Measurements from ENCODE around the gene TARDBP. TPM values are rescaled to one million over a fixed set of nuclear protein-coding genes. Genes with fewer than 3 reads are reported as not detected.
A peak's percentile ranks its signal among the peaks of the same experiment; 100 is the strongest.

The TARDBP gene
- total RNA-seq, 3 donors from 2014 or later (not counting 1 experiment from before 2014, with no cell fraction given) = 148 to 171 (median 161) TPM

DNA sequence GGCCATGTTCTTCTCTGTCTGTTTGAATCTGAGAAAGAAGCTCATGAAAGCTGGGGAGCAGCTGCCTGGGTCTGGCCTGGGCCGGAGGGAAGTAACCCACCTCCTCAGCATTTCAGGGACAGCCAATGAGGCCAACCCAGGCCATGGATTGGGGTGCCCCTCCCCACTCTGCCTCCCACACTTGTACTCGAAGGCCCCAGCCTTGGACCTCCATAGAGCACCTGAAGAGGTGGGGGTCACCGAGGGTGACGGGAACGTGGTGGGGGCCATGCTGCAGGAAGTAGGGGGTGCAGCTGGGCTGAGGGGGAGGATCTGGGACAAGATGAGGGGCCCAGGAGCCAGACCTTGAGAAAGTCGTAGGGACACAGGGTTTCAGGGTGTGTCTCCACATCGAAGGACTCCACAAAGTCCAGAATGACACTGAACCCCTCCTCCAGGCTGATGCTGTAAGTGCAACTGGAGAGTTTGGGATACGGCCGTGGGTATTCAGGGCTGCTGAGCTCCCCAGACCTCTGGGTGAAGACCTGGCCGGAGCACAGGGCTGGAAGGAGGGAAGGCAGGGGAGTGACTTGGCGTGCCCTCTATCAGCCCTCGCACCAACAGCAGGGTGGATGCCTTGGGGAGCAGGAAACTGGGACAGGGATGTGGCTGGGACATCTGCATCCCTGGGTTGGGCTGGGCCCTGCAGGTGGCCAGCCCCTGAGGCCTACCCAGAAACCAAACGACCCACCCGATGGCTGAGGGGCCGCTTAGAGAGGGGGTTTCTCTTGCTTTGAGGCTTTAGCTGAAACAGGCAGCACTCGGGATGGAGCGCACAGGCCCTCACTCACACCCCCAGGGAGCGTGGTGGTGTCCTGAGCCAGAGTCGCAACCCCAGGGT is 30.8 kb downstream of the TARDBP start:
- no peak for ATAC-seq
- H3K4me1 ChIP-seq (ENCODE audit: control insufficient read depth, insufficient read depth, low read length) = no peaks in the 10 kb centered on the region
- WGBS (ENCODE audit: insufficient coverage) = 82% methylated on average over 19 of the region's 19 CpGs

DNA sequence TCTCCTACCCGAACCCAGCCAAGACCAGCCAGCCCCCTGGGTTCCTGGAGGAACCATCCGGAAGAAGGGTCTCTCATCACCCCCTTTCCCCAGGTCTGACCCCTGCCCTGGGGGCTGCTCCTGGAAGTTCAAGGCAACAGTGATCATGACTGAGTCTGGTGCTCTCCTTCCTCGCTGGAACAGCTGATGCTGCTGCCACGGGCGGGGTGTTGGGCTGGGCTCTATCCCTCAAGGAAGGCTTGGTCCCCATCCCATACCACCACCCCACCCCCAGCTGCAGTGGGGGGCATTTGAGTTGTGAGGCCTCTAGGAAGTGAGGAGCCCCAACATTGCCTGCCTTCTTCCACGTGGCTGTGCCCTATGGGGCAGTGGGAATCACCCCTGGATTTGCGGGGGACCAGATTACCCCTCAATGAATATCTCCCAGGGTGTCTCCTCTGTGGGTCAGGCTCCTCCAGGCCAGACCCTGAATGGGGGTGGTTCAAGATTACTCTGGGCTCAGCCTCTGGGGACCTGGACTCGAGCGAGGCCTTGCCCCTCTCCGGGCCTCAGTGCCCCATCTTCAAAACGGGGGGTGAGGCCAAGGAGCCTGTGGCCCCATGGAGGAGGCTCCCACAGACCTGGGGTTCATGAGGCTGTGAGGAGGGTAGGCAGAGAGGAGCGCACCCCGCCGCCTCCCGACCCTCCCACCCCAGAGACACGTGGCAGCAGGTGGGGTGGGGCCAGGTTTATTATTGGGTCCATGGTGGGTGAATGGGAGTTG is 31.8 kb downstream of the TARDBP start:
- TF ChIP-seq, protein P1, sequence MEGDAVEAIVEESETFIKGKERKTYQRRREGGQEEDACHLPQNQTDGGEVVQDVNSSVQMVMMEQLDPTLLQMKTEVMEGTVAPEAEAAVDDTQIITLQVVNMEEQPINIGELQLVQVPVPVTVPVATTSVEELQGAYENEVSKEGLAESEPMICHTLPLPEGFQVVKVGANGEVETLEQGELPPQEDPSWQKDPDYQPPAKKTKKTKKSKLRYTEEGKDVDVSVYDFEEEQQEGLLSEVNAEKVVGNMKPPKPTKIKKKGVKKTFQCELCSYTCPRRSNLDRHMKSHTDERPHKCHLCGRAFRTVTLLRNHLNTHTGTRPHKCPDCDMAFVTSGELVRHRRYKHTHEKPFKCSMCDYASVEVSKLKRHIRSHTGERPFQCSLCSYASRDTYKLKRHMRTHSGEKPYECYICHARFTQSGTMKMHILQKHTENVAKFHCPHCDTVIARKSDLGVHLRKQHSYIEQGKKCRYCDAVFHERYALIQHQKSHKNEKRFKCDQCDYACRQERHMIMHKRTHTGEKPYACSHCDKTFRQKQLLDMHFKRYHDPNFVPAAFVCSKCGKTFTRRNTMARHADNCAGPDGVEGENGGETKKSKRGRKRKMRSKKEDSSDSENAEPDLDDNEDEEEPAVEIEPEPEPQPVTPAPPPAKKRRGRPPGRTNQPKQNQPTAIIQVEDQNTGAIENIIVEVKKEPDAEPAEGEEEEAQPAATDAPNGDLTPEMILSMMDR (IDR thresholded peaks at IDR 0.05) = no peak
- Histone ChIP-seq H3K4me3 (ENCODE audit: low read length) (no peak overlapping the region), H3K36me3 (ENCODE audit: control insufficient read depth, insufficient read depth, low read length) (no peaks in the 10 kb centered on the region), H3K27ac (ENCODE audit: low read length) (no peak overlapping the region), H3K27me3 (ENCODE audit: control insufficient read depth, insufficient read depth, low read length) (no peaks in the 10 kb centered on the region), H3K4me1 (ENCODE audit: control insufficient read depth, insufficient read depth, low read length) (no peaks in the 10 kb centered on the region), H3K9me3 (ENCODE audit: control insufficient read depth, insufficient read depth, low read length) (no peaks in the 10 kb centered on the region)
- Mint-ChIP-seq H3K27ac (no peak overlapping the region), H3K4me3 (no peak overlapping the region), H3K27me3 (ENCODE audit: low read depth in 2 of 2) (no peaks in the 10 kb centered on the region), H3K9me3 (no peaks in the 10 kb centered on the region), H3K36me3 (no peaks in the 10 kb centered on the region), H3K4me1 (no peaks in the 10 kb centered on the region)
- 82% methylated on average over 16 of the region's 16 CpGs for WGBS (ENCODE audit: insufficient coverage)
- DNase-seq (no peak), ATAC-seq (no peak)
- intact Hi-C loops (cut with micrococcal nuclease) = no loop called here

More for the DNA sequence above, 30.8 kb downstream of the TARDBP start:
- H3K36me3 ChIP-seq (ENCODE audit: control insufficient read depth, insufficient read depth, low read length) = no peaks in the 10 kb centered on the region
- no peaks in the 10 kb centered on the region for H3K9me3 ChIP-seq (ENCODE audit: control insufficient read depth, insufficient read depth, low read length)
- no peak overlapping the region for H3K27ac ChIP-seq (ENCODE audit: low read length)
- TF ChIP-seq, protein P1 (IDR thresholded peaks at IDR 0.05) = no peak
- H3K9me3 Mint-ChIP-seq = no peaks in the 10 kb centered on the region
- DNase-seq = no peak
- H3K4me1 Mint-ChIP-seq = no peaks in the 10 kb centered on the region
- no peak overlapping the region for H3K4me3 ChIP-seq (ENCODE audit: low read length)
- intact Hi-C loops (cut with micrococcal nuclease) = no loop called here
- no peak overlapping the region for H3K4me3 Mint-ChIP-seq
- H3K27me3 ChIP-seq (ENCODE audit: control insufficient read depth, insufficient read depth, low read length) = no peaks in the 10 kb centered on the region
- H3K27me3 Mint-ChIP-seq (ENCODE audit: low read depth in 2 of 2) = no peaks in the 10 kb centered on the region
- H3K27ac Mint-ChIP-seq = no peak overlapping the region
- no peaks in the 10 kb centered on the region for H3K36me3 Mint-ChIP-seq

DNA sequence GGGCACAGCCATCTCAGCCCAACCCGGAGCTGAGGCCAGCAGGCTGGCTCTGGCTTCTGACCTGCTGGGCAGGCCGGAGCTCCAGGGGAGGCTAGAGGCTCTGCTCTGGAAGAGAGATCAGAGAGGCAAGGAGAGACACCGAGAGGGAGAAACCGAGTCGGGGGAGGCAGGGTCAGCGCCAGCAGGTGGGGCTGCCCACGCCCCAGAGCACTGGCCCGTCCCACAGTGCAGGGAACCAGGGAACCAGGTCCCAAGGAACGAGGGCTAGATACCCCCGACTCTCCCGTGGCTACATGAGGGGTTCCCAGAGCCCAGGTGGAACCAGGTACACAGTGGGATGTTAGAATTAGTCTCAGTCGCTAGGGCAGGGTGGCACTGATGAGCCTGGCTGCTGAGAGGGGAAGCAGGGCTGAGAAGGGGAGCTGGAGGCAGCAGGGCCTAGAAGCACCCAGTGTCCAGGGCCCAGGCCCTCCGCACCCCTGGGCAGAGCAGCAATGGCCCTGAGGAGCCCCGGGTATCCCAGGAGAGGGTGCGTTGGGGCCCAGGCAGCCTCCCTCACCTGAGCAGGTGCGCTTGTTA is 32.5 kb downstream of the TARDBP start:
- Histone ChIP-seq H3K36me3 (ENCODE audit: control insufficient read depth, insufficient read depth, low read length) (no peaks in the 10 kb centered on the region), H3K4me1 (ENCODE audit: control insufficient read depth, insufficient read depth, low read length) (no peaks in the 10 kb centered on the region), H3K27me3 (ENCODE audit: control insufficient read depth, insufficient read depth, low read length) (no peaks in the 10 kb centered on the region), H3K4me3 (ENCODE audit: low read length) (no peak overlapping the region), H3K9me3 (ENCODE audit: control insufficient read depth, insufficient read depth, low read length) (no peaks in the 10 kb centered on the region), H3K27ac (ENCODE audit: low read length) (no peak overlapping the region)
- DNase-seq (no peak), ATAC-seq (peak in 1 of 3 donors; percentile 26)
- intact Hi-C loops (cut with micrococcal nuclease) = no loop called here
- Mint-ChIP-seq H3K4me3 (no peak overlapping the region), H3K9me3 (no peaks in the 10 kb centered on the region), H3K27me3 (ENCODE audit: low read depth in 2 of 2) (no peaks in the 10 kb centered on the region), H3K27ac (no peak overlapping the region), H3K36me3 (no peaks in the 10 kb centered on the region), H3K4me1 (no peaks in the 10 kb centered on the region)
- 84% methylated on average over 16 of the region's 16 CpGs for WGBS (ENCODE audit: insufficient coverage)
- TF ChIP-seq, protein P1 (IDR thresholded peaks at IDR 0.05) = no peak
